ENCODE data around the gene TES.
A peak's percentile ranks its signal among the peaks of the same experiment; 100 is the strongest.
"Not testable (repeated sequence)": the region's sequence is repeated elsewhere in the genome, so short reads cannot be mapped to it uniquely, and the experiment has no call there.

Gene TES, protein sequence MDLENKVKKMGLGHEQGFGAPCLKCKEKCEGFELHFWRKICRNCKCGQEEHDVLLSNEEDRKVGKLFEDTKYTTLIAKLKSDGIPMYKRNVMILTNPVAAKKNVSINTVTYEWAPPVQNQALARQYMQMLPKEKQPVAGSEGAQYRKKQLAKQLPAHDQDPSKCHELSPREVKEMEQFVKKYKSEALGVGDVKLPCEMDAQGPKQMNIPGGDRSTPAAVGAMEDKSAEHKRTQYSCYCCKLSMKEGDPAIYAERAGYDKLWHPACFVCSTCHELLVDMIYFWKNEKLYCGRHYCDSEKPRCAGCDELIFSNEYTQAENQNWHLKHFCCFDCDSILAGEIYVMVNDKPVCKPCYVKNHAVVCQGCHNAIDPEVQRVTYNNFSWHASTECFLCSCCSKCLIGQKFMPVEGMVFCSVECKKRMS

DNA sequence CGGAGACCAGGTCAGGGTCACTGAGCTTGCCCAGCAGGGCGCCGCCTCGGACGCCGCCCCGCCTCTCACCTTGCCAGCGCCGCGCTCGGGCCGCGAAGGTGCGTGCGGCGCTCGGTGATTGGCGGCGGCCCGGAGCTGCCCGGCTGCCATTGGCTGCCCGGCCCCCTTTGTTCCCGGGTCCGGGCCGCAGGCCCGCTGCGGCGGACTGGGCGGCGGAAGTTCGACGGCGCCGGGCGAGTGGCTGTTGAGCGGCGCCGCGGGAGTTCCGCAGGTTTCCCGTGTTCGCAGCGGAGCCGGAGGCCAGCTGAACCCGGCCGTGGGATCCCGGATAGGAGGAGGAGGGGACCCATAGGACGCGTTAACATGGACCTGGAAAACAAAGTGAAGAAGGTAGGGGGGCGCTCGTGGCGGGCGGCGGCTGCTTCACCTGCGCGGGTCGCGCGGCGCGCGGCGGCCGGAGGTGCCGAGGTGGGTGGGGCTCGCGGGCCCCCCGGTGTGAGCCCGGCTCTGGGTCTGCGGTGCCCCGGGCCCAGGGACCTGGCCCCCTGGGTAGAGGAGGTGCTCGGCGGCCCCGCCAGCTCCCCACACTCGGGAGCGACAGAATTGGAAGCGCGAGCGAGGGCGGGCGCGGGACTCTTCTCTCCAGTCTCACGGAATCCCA is at the start of gene TES:
Gene TES, plus strand, starts transcription at position 195 of the 661 bp plus-strand sequence. Its CDS starts 169 bp downstream, at position 364.
- DNase-seq: peak; percentile 25 to 40 (median 30)

DNA sequence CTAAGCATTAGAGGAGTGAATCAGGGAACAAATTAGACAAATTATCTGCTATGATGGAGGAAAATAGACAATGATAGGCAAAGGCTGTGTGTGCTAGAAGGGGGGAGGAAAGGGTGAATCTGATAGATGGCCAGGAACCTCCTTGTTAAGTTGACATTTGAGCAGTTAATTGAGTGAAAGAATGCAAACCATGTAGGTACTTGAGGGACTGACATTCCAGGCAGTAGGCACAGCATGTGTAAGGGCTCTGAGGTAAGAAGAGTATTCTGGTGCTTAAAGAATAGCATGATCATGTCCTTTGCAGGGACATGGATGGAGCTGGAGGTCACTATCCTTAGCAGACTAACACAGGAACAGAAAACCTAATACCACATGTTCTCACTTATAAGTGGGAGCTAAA is 48.6 kb upstream of the TES start:
- no peak for DNase-seq

DNA sequence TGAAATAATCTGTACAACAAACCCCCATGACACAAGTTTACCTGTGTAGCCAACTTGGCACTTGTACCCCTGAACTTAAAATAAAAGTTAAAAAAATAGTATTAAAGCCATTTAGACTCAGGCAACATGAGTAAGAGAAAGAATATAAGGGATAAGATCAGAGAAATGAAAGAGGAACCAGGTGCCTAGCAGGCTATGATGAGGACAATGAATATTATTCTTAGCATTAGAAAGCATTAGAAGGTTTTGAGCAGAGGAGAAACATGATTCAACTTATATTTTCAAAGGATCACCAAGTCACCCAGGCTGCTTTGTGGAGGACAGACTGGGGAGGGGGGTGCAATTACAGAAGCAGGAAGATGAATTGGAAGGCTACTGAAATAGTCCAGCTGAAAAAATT is 48.1 kb upstream of the TES start:
- DNase-seq: no peak

DNA sequence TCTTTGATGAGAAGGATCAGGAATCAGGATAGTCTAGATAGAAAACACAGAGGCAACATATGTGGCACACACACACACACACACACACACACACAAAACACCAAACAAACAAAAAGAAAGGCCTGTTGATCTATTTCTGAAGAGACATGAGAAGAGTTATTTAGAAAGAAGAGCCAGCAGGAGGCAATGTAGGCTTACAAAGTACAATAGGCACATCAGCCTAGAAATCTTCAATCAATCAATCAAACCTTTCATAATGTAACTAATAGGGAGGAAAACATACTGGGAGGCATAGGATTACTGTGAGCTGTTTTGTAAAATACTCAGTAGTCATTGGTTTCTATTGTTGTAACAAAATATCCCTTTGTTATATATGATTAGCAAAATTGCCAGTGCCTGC is 47.3 kb upstream of the TES start:
- DNase-seq: no peak

DNA sequence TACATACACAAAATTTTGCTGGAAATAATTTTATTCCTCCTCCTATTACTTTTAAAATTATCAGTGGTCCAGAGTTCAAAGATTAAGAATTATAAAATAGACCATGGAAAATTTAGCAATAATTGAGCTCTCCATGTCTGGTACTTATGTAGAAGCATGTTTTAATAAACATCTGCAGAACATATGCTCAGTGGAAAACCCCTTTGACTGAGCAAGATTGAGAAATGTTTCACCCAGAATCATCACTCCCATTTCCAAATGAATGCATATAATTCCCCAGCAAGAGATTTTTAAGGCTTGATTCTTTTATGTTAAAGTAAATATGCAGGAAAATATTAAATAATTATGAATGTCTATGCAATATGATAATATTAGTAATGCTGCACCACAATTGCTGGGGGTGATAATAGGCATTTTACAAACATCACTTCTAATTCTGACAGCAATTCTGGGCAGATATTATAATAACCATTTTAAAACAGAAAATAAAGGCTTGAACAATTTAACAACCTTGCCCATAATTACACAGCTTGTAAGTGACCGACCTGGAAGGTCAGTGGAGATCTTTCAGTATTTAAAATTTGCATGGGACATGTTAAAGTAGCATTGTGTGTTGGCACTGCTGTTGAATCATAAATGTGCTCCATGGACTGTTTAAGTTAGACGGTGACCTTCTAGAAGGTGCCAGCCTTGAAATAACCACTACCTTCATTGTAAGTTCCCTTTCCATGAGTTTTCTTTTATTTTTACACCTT is 45.6 kb upstream of the TES start:
- DNase-seq: no peak

DNA sequence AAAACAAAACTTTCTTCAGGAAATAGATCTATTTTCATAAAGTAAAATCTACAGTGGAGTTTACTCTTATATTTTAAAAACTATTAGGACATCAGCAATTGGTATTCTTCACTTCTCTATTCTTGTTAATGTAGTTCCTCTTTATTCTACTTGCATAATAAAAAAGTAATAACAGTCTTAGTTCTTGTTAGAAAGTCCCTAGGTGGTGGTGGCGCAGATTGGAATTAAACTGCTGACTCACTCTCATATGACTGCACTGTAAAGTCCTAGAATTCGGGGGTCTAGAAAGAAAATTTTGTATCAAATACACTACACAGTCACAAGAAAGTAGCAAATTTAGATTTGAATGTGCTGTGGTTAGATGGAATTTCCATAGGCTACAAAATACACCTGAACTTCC is 44.6 kb upstream of the TES start:
- DNase-seq: no peak

DNA sequence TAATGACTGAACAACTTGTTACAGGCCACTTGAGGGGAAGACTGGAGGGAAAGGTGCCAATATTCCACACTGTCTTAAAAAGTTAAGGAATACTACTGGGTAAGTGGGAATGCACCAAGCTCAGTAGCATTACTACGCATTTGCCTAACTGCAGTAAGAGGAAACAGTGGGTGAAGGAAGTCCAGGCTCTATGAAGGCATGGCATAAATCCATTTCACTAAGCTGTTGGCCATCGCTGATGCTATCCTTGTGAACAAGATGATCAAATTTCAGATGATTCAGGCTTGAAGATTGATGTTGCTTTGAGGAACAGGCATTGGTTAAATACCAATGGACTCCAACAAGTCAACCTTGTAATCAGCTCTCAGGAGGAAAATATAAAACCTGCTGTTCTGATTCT is 44.2 kb upstream of the TES start:
- no peak for DNase-seq

DNA sequence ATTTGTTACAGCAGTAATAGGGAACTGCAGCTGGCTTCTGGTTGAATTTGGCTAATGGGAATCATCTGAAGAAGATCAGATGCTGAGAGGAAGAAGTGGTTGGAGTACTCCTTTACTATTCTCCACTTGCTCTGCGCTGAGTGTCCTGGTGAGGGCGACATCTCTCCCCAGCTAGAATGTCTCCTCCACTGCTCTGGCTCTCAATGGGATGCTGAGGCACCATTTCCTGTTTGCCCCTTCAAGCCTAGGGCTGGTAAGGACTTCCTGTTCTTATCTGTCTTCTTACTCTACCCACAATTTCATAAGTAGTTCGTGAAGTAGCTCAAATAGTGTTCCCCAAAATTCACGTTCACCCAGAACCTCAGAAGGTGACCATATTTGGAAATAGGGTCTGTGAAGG is 43.2 kb upstream of the TES start:
- no peak for DNase-seq

DNA sequence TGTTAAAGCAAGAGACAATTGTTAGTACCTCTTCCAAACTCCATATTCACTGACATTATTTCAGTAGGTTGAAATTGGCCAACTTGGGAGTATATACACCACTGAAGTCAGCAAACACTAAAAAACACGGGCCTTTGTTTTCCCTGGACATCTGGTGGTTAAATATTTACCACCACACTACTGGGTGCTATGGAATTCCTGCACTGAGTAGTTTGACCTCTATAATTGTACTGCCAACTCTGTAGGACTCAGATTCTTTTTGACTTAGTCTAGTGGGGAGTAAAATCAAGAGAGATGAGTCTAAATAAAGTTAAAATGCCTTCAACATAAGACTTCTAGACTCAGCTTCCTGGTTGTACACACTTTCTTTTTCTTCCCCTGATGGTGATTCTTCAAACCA is 41.3 kb upstream of the TES start:
- no peak for DNase-seq

DNA sequence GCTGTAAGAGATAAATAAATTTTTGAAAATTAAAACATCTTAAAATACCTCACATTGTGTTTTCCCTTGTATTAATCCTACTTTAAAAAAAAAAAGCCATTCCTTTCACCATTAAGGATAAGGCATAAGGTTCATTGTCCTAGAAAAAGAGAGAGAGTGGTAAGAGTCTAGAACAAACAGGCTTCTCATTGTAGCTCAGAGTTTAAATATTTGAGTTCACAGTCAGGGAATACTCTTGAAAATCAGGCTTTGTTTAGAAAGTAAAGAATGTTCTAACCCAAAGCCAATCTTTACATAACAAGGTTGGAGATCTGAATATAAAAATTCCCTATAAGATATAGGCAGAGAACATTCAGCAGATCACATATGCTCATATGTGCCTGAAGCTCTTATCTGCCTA is 40.2 kb upstream of the TES start:
- no peak for DNase-seq

DNA sequence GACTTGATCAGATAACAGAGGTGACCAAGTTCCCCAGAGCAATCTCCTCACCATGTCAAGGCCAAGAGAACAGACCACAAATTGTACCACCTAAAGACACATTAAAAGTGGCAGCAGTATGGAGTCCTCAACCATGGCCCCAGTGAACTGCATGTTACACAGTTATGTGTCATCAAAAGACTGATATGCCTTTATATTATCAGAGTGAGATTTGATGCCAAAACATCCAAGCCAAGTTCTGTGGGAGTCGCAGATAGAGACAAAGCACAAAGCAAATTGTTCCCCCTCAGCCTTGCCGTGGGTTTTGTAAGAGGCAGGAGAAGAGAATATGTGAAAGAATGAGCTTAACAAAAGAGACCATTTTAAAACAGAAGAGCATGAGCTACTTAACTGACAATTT is 39.2 kb upstream of the TES start:
- no peak for DNase-seq

DNA sequence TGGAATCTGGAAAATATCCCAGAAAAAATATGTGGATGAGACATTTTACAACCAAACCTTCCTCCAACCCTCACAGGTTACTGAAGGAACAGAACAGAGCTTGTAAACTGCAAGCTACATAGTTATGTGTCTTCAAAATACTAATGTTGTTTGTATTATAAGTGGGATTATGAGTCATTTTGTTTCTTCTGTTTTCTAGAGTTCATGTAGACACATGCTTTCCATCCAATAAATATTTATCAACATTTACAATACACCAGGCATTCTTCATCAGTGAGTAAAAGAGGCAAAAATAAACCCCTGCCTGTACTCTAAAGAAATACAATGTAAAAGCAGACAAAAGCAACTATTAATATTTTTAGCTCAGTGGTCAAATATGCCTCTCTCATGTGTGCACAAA is 38.0 kb upstream of the TES start:
- DNase-seq: no peak

DNA sequence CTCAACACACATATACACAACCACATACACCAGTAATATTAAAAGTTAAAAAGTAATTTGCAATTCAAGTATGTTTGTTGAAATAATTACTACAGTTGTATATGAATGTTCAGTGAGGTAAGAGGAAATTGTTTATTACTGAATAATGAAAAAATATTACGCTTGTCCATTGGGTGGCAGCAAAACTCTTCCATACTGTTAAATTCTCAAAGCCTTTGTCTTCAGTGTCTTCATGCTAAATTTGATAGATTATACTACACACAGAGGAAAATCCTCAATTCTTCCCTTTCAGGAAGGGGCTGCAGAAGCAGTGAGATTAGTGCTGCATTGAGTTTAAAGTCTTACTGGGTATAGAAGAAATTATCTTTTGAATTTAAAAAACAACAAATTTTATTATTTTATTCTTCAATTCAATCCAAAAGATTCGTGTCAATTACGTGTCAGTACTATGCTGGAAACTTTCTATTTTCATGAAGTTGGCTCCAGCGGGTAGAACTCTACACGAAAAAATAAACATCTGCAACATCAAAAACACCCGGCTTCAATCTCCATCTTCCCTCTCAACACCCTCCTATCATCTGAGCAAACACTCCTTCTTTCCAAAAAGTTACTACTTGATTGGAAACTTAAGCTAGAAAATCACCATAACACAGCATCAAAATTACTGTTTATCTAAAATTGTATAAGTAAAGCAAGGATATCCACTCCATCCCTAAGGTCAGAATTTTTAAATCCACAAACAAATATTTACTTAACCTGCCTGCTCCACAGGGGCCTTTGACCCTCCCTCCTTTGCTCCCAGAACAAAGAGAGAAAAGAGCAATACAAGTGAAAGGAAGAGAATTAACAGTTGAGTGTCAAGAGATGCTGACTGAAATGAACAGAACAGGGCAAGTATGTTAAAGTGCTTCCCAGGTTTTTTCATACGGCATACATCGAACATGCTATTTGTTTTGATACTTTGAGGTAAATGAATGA is 37.0 kb upstream of the TES start:
- no peak for DNase-seq

DNA sequence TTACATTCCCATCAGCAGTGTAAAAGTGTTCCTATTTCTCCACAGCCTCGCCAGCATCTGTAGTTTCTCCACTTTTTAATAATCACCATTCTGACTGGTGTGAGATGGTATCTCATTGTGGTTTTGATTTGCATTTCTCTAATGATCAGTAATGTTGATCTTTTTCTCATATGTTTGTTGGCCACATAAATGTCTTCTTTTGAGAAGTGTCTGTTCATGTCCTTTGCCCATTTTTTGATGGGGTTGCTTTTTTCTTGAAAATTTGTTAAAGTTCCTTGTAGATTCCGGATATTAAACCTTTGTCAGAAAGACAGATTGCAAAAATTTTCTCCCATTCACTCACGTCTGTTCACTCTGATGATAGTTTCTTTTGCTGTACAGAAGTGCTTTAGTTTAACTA is 35.2 kb upstream of the TES start:
- DNase-seq: not testable (repeated sequence)

DNA sequence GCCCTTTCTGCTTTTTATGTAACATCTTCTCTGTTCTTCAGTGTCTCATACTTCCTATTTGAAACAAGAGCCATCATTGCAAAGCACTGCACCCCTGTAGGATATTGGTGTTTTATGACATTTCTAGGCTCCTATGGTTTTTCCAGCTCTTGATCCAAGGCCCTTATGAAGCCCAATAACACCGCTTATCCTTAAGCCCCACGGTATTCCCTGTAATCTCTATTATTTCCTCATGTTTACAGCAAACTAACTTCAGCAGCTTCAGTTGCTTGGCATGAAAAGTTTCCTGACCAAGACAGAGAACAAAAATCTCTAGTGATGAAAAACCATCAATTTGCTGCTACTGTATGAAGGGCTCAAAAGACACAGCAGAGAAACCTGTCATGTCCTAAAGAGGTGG is 34.1 kb upstream of the TES start:
- no peak for DNase-seq

DNA sequence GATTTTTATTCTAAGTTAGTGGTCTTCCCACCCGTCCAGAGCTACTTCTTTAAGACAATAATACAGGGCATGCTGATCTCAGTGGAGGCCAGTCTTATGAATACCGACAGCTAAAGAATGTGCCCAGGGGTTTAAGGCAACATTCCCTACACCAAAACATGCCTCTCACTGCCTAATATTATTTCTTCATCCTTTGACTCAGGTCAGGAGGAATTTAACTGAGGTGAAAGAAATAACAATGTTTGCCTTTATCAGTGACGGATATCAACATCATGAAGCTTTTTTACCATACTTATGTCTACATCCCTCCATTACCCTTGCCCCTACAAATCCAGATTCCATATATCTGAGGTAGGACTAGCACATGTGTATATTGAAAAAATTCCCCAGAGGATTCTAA is 33.3 kb upstream of the TES start:
- DNase-seq: no peak

DNA sequence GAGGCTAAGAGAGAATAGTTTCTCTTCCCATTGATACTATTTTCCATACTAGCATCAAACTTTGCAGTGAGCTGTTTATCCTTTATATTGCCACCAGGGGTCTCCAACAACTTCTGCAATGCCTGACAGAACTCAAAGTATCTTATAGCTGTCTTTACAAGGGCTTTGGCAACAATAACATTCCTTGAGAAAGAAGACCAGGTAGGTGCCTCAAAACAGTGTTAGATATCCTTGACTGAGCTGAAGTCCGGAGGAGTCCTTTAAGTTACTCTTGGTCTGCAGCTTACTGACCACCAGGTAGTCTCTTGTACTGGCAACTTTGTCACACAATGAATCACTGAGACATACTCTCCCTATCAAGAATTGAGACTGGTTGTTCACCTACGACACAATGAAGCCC is 30.0 kb upstream of the TES start:
- no peak for DNase-seq

DNA sequence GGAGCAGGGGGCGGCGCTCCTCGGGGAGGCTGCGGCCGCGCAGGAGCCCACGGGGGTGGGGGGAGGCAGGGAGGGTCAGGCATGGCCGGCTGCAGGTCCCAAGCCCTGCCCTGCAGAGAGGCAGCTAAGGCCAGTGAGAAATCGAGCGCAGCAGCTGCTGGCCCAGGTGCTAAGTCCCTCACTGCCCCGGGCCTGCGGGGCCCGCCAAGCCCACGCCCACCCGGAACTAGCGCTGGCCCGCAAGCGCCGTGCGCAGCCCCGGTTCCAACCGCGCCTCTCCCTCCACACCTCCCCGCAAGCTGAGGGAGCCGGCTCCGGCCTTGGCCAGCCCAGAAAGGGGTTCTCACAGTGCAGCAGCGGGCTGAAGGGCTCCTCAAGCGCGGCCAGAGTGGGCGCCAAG is 28.3 kb upstream of the TES start:
- no peak for DNase-seq

DNA sequence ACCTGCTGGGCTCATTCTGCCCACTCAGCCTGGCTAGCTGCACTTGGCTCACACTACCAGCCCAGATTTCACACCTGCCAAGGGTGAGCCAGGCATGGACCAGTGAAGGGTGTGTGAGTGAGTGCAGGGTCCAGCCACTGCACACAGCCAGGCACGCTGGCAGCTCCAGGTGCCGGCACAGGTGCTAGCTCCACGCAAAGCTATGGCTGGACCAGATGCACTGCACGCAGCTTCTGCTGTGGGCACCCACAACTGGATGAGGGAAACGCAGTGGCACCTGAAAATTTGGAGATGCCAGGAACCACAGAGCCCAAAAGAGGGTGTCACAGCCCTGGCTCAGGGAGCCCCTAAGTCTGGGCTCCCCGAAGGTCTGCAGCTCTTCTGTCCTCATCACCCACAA is 24.9 kb upstream of the TES start:
- DNase-seq: no peak

DNA sequence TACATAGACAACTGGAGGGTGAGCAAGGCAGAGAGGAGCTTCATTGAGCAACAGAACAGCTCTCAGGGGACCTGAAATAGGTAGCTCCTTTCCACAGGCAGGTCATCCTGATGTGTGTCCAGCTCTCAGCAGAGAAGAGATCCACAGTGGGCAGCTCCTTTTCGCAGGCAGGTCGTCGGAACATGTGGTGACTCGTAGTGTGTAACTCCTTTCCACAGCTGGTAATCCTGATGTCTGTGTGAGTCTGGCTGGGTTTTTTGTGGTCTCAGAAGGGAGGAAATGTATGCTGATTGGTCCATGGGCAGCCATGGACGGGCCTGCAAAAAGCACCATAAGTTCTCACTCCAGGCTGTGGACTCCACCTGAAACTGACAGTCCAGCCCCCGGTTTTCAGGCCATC is 24.4 kb upstream of the TES start:
- no peak for DNase-seq

DNA sequence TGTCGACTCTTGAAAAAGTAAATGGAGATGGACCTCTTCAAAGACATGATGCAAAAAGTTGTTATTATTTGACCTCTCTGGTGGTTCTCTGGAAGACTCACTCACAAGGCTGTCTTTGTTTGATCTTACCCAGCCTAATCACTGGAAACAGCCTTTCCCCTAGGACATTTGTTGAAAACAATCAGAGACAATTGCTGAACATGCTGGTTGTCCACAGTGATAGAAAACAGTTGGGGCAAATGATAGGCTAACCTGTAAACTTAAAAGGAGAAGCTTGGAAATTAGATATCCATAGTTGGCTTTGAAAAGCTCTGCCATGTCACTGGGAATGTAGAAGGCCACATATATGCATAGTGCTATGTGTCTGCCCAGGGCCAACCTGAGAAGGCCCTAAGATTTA is 22.9 kb upstream of the TES start:
- DNase-seq: no peak

DNA sequence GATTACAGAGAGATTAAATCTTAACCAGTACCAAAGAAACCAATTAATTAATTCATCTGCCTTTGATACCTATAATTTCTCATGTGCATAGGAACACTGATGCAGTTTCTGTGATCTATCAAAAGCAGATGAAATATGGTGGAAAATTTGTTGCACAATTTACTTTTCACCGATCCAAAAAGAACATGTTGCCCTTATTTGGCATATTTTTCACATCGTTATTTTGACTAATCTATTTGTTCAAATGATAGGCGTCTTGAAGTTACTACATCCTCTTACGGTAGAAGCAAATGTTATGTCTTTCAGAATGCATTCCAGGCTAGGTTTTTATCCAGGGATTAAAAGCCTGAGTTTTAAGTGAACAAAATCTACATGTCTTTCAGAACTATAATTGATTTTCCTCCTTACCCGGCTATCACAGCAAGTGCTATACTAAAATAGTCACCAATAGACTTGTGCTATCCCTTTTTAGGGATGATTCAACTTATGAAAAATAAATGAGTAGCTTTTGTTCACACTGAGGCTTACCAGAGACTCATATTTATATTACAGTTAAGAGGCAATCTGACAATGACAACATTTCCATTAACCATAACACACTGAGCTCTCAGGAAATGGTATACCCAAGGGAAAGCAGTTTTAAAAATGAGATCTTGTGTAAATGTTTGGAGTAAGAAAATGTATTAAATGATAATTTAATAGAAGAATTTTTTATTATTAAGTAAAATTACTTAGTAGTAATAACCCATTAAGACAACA is 16.8 kb upstream of the TES start:
- DNase-seq: no peak

All from activated CD4-positive, CD25-positive, alpha-beta regulatory T cell (primary cell).